GM21723 (cell line): ENCODE results near the gene RASA3.

Experiments
- ATAC-seq: cut with Tn5 transposase; IDR thresholded peaks from one replicate; pipeline ENCODE4 v1.9.1; 2021; ENCODE audit warnings: mild to moderate bottlenecking, moderate library complexity; ENCODE audit not compliant: unreplicated experiment

RASA3 gene

GRCh38 chr13:114070098-114070799 is 62.2 kb downstream of the RASA3 start:
- ATAC-seq: no peak

GRCh38 chr13:114069376-114070097 is 62.9 kb downstream of the RASA3 start:
- no peak for ATAC-seq

GRCh38 chr13:114068656-114069318 is 63.6 kb downstream of the RASA3 start:
- no peak for ATAC-seq

- ATAC-seq: peak; percentile 38
These were observed 64.4 kb downstream of the RASA3 start for GRCh38 chr13:114067886-114068651.

- ATAC-seq: peak; percentile 60
These were observed 65.0 kb downstream of the RASA3 start for GRCh38 chr13:114067381-114067885.

GRCh38 chr13:114066956-114067355 is 65.5 kb downstream of the RASA3 start:
- peak; percentile 1 for ATAC-seq

GRCh38 chr13:114065926-114066774 is 66.3 kb downstream of the RASA3 start:
- ATAC-seq: peak; percentile 5

- ATAC-seq: peak; percentile 42
These were observed 67.1 kb downstream of the RASA3 start for GRCh38 chr13:114065141-114065925.

- ATAC-seq: no peak
These were observed 67.8 kb downstream of the RASA3 start for GRCh38 chr13:114064450-114065140.

GRCh38 chr13:114063545-114064449 is 68.6 kb downstream of the RASA3 start:
- no peak for ATAC-seq

- no peak for ATAC-seq
These were observed 69.7 kb downstream of the RASA3 start for GRCh38 chr13:114062754-114063153.

GRCh38 chr13:114062341-114062740 is 70.1 kb downstream of the RASA3 start:
- ATAC-seq: no peak

GRCh38 chr13:114061744-114062143 is 70.7 kb downstream of the RASA3 start:
- ATAC-seq: no peak

- ATAC-seq: no peak
These were observed 71.4 kb downstream of the RASA3 start for GRCh38 chr13:114061047-114061446.

- no peak for ATAC-seq
These were observed 72.2 kb downstream of the RASA3 start for GRCh38 chr13:114059946-114060860.

GRCh38 chr13:114059428-114059827 is 73.0 kb downstream of the RASA3 start:
- no peak for ATAC-seq
